Erythroblast (primary cell): Measurements from ENCODE around the gene ST6GALNAC4.

Experiments used
- GATA1 ChIP-seq: IDR thresholded peaks from 2 replicates; pipeline ENCODE4 v1.6.1; 2011; ENCODE audit warnings: low read depth, mild to moderate bottlenecking, control low read depth, low read length, moderate library complexity
- POLR2A ChIP-seq: IDR thresholded peaks from 2 replicates; pipeline ENCODE4 v1.6.1; 2011; ENCODE audit warnings: mild to moderate bottlenecking, low read length

GRCh38 chr9:127905004-127905728 lies 11.7 kb downstream of the ST6GALNAC4 start:
- TF ChIP-seq POLR2A = no peak
- TF ChIP-seq GATA1 = no peak
